Activated CD8-positive, alpha-beta memory T cell treated with anti-CD3 and anti-CD28 coated beads, Interleukin-2, amount 10 ng/mL, durations not matched to agents 7 days and 5 days (primary cell): ENCODE measurements around the gene SHISA9. TPM values are rescaled to one million over a fixed set of nuclear protein-coding genes. Genes with fewer than 3 reads are reported as not detected.
"Not testable (repeated sequence)": the region's sequence is repeated elsewhere in the genome, so short reads cannot be mapped to it uniquely, and the experiment has no call there.

Experiments used
- ATAC-seq: fragments of 150-1000 bp; cut with Tn5 transposase; one replicate; pipeline ENCODE4 v1.10.0; 2021; ENCODE audit warnings: moderate library complexity
- CTCF ChIA-PET: fragments of 350-600 bp; sonication (Branson Sonifier 250); formaldehyde crosslinking; loops from one replicate; lab custom pipeline; 2021; ENCODE audit warnings: antibody characterized with exemption; lab: Charles Lee
- DNase-seq: peaks from one replicate; pipeline ENCODE4 v3.0.0-alpha.2; 2020
- H3K27ac Mint-ChIP-seq: one replicate; pipeline ENCODE4 v1.8.0; 2021; ENCODE audit warnings: mild to moderate bottlenecking, mixed read lengths
- H3K27me3 Mint-ChIP-seq: one replicate; pipeline ENCODE4 v1.8.0; 2021; ENCODE audit warnings: mixed read lengths
- H3K36me3 Mint-ChIP-seq: one replicate; pipeline ENCODE4 v1.8.0; 2021; ENCODE audit warnings: mild to moderate bottlenecking, mixed read lengths
- H3K4me1 Mint-ChIP-seq: one replicate; pipeline ENCODE4 v1.8.0; 2021; ENCODE audit warnings: mixed read lengths
- H3K4me3 Mint-ChIP-seq: one replicate; pipeline ENCODE4 v1.8.0; 2021; ENCODE audit warnings: mild to moderate bottlenecking, moderate library complexity, mixed read lengths
- H3K9me3 Mint-ChIP-seq: one replicate; pipeline ENCODE4 v1.8.0; 2022; ENCODE audit warnings: low read depth, mixed read lengths
- total RNA-seq, 2 experiments: library from RNA; stranded (reverse); gene quantifications; one replicate each; pipeline ENCODE4 v1.2.3, GENCODE V29; 2021

SHISA9 gene
- total RNA-seq, 2 experiments from 2014 or later, result 0.21 TPM; not detected in 1

DNA sequence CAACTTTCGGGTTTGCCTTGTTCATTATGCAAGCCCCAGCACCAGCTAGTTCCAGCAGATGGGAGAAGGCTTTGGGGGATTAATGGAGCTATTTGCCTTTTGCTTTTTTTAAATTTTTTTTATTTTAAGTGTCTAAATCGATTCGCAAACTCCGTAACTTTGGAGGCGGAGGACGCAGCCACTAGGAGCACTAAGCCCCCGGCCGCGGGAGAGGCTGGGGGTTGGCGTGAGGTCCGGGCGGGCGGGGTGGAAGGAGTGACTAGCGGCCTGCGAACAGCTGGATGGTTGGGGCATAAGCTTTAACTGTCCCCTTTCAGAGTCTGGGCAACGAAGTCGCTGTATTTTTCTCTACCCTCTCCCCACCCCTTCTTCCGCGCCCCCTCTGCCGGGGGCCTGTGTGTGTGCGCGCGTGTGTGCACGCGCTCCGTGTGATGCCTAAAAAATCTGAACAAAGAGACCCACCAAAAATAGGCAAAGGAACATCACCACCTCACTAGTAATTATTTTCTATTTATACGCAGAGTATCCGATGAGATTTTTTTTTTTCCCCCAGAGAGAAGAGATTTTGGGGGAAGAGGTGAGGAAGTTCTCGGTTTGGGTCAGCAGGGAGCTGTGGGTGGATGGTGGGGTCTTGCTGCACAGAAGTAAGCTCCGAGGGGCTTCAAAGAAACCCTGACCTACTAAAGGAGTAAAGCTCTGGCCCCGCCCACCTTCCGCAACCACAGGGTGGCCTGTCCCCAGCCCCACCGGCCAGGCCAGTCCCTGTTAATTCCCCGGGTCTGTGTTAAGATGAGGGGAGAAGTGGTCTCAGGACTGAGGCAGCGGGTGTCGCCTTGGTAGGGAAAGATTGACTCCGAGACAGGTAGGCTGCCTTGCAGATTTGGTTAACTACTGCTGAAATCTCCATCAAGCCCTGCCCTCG lies 2.3 kb downstream of the SHISA9 start:
- Mint-ChIP-seq H3K4me3 (no peak overlapping the region), H3K4me1 (peaks cover 2% of the 10 kb centered on the region), H3K27me3 (peaks cover 69% of the 10 kb centered on the region), H3K36me3 (no peaks in the 10 kb centered on the region), H3K9me3 (no peaks in the 10 kb centered on the region), H3K27ac (no peak overlapping the region)
- CTCF ChIA-PET, result no interaction called here
- ATAC-seq (no peak), DNase-seq (no peak)

DNA sequence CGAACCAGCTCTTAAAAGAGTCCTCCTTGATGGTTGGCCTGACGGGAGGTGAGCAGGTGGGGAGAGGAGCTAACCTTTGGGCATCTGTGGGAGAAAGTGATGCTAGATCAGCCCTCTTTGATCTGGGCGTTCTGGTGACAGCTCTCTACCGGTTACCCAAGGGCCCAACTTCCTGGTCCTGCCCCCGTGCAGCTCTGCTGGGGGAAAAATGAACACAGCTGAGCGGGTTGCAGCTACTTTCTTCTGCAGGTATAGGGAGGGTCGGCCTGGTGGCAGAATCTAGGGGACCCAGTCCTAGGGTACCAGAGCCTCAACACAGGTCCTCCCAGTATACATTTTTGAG lies 2.9 kb downstream of the SHISA9 start:
- ATAC-seq (no peak), DNase-seq (no peak)
- no peaks in the 10 kb centered on the region for H3K36me3 Mint-ChIP-seq
- H3K27ac Mint-ChIP-seq, result no peak overlapping the region
- no peaks in the 10 kb centered on the region for H3K9me3 Mint-ChIP-seq
- no peak overlapping the region for H3K4me3 Mint-ChIP-seq
- CTCF ChIA-PET, result no interaction called here
- H3K27me3 Mint-ChIP-seq, result peaks cover 62% of the 10 kb centered on the region
- peaks cover 2% of the 10 kb centered on the region for H3K4me1 Mint-ChIP-seq

- Mint-ChIP-seq H3K4me1 (peaks cover 2% of the 10 kb centered on the region), H3K9me3 (no peaks in the 10 kb centered on the region), H3K4me3 (no peak overlapping the region), H3K27ac (no peak overlapping the region), H3K27me3 (peaks cover 44% of the 10 kb centered on the region), H3K36me3 (no peaks in the 10 kb centered on the region)
- no peak for ATAC-seq
- CTCF ChIA-PET, result no interaction called here
- DNase-seq, result no peak
Observed at GRCh38 chr16:12906271-12906670, 4.9 kb downstream of the SHISA9 start.

- CTCF ChIA-PET, result interaction anchor here (0.8 kb wide), 1 partner anchor 812 kb away, joined by 3 read pairs; no protein-coding TSS in a partner anchor
- no peaks in the 10 kb centered on the region for H3K9me3 Mint-ChIP-seq
Observed at GRCh38 chr16:12906765-12907516, 5.5 kb downstream of the SHISA9 start.

DNA sequence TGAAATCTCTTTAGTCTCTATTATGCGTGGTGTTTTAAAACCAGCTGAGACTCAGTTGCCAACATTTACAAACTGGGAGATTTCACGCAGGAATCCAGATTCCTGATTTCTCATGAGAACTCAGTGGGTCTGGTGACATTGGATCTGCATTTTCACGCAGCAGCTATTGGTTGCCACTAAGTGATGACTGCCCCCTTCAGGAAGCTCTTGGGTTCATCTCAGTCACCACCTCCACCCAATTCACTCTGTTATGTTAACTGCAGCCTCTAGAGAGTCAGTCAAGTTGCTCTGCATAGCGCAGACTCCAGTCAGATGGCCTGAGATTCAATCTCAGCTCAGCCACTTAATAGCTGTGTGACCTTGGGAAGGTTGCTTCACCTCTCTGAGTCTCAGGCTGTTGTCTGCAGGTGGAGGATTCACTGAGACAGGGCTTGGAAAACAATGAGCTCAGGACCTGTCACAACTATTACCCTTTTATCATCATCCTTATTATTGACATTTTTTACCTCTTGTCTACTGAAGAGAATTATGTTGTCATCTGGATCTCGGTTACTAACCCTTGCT lies 6.4 kb downstream of the SHISA9 start:
- H3K27me3 Mint-ChIP-seq, result peaks cover 37% of the 10 kb centered on the region
- CTCF ChIA-PET, result interaction anchor here (0.8 kb wide), 1 partner anchor 813 kb away, joined by 3 read pairs; no protein-coding TSS in a partner anchor

More at GRCh38 chr16:12906765-12907516, 5.5 kb downstream of the SHISA9 start:
- Mint-ChIP-seq H3K4me1 (peaks cover 2% of the 10 kb centered on the region), H3K36me3 (no peaks in the 10 kb centered on the region), H3K27me3 (peaks cover 44% of the 10 kb centered on the region), H3K4me3 (no peak overlapping the region), H3K27ac (no peak overlapping the region)
- no peak for ATAC-seq
- DNase-seq, result no peak

DNA sequence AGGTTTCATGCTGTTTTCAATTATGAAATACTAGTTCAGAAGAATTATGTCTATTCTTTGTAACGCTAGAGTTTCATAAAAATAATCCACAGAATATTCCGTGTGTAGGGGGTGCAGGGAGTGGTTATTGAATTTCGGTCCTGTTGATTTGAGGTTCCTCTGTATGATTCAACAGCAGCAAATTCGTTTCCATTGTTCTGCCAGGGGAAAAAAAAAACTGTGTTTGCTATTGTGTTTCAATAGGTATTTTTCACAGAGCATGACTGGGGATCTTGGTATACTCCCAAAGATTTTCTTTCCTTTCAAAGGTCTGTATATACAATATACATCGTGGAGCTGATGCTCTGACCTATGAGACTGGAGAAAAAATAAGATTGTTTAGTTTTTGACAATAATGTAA lies 15.8 kb downstream of the SHISA9 start:
- H3K27ac Mint-ChIP-seq, result no peak overlapping the region

More for the DNA sequence above, 6.4 kb downstream of the SHISA9 start:
- H3K4me1 Mint-ChIP-seq, result no peaks in the 10 kb centered on the region
- no peaks in the 10 kb centered on the region for H3K36me3 Mint-ChIP-seq
- DNase-seq (no peak), ATAC-seq (no peak)
- no peak overlapping the region for H3K27ac Mint-ChIP-seq
- H3K4me3 Mint-ChIP-seq, result no peak overlapping the region
- no peaks in the 10 kb centered on the region for H3K9me3 Mint-ChIP-seq

DNA sequence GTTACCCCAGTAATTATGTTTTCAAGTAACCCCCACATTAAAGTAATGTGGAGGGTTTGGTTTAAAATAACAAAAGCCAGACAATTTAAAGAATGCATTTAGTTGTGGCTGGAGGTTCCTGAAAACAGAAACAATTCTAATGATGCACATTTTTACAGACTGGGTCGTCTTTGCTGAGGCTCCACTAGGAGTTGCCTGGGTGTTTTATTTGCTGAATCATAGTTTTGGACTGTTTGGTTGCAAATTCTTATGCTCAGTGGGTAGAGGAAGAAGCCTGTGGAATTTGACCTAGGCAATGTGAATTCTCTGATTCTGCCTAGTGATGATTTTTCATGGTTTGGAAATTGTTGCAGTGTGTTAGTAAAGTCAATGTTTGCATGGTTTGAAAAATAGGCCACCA lies 16.3 kb downstream of the SHISA9 start:
- ATAC-seq (no peak), DNase-seq (no peak)
- Mint-ChIP-seq H3K9me3 (no peaks in the 10 kb centered on the region), H3K4me1 (no peaks in the 10 kb centered on the region), H3K27me3 (no peaks in the 10 kb centered on the region), H3K36me3 (no peaks in the 10 kb centered on the region), H3K27ac (no peak overlapping the region), H3K4me3 (no peak overlapping the region)
- CTCF ChIA-PET, result no interaction called here

More for the DNA sequence above, 15.8 kb downstream of the SHISA9 start:
- H3K9me3 Mint-ChIP-seq, result no peaks in the 10 kb centered on the region
- H3K36me3 Mint-ChIP-seq, result no peaks in the 10 kb centered on the region
- ATAC-seq (no peak), DNase-seq (no peak)
- no peaks in the 10 kb centered on the region for H3K27me3 Mint-ChIP-seq
- no peak overlapping the region for H3K4me3 Mint-ChIP-seq
- H3K4me1 Mint-ChIP-seq, result no peaks in the 10 kb centered on the region
- CTCF ChIA-PET, result no interaction called here

- no peaks in the 10 kb centered on the region for H3K36me3 Mint-ChIP-seq
- ATAC-seq, result no peak
Observed at GRCh38 chr16:12920739-12921138, 19.3 kb downstream of the SHISA9 start.

GRCh38 chr16:12923640-12924039 lies 22.2 kb downstream of the SHISA9 start:
- H3K4me1 Mint-ChIP-seq, H3K4me3 Mint-ChIP-seq, CTCF ChIA-PET, H3K27me3 Mint-ChIP-seq, H3K36me3 Mint-ChIP-seq, ATAC-seq, DNase-seq, H3K9me3 Mint-ChIP-seq, H3K27ac Mint-ChIP-seq: not testable (repeated sequence)

More at GRCh38 chr16:12920739-12921138, 19.3 kb downstream of the SHISA9 start:
- CTCF ChIA-PET, result no interaction called here
- no peak overlapping the region for H3K4me3 Mint-ChIP-seq
- no peak overlapping the region for H3K27ac Mint-ChIP-seq
- peaks cover 2% of the 10 kb centered on the region for H3K27me3 Mint-ChIP-seq
- no peaks in the 10 kb centered on the region for H3K4me1 Mint-ChIP-seq
- H3K9me3 Mint-ChIP-seq, result no peaks in the 10 kb centered on the region
- DNase-seq, result no peak

GRCh38 chr16:12925026-12925800 lies 23.8 kb downstream of the SHISA9 start:
- Mint-ChIP-seq H3K36me3 (no peaks in the 10 kb centered on the region), H3K9me3 (no peaks in the 10 kb centered on the region), H3K4me1 (no peaks in the 10 kb centered on the region), H3K27ac (no peak overlapping the region), H3K27me3 (peaks cover 7% of the 10 kb centered on the region), H3K4me3 (no peak overlapping the region)
- CTCF ChIA-PET, result no interaction called here
- ATAC-seq (no peak), DNase-seq (no peak)

- no peaks in the 10 kb centered on the region for H3K9me3 Mint-ChIP-seq
- CTCF ChIA-PET, result no interaction called here
- H3K4me3 Mint-ChIP-seq, result no peak overlapping the region
- H3K27me3 Mint-ChIP-seq, result peaks cover 7% of the 10 kb centered on the region
- ATAC-seq (no peak), DNase-seq (no peak)
- no peaks in the 10 kb centered on the region for H3K4me1 Mint-ChIP-seq
- no peaks in the 10 kb centered on the region for H3K36me3 Mint-ChIP-seq
- no peak overlapping the region for H3K27ac Mint-ChIP-seq
Observed at GRCh38 chr16:12927591-12927990, 26.2 kb downstream of the SHISA9 start.

GRCh38 chr16:12930881-12931280 lies 29.5 kb downstream of the SHISA9 start:
- CTCF ChIA-PET, result no interaction called here
- ATAC-seq, result no peak

DNA sequence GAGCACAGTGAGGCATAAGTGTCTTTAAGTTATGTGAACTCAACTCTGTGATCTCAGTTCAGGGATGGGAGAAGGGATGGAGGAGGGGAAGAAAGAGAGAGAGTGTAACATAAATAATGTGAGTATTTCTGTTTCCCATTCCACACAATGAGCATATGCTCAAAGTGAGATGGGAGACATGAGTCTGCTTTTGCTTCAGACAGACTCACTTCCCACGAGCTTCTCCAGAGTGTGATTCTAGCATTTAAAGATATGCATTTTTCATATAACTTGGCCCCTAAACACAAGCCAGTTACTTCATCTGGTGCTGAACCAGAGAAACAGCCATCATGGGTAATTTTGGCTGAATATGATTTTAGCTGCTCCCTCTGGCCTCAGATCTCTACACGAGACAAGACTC lies 35.0 kb downstream of the SHISA9 start:
- Mint-ChIP-seq H3K27me3 (no peaks in the 10 kb centered on the region), H3K27ac (no peak overlapping the region), H3K4me3 (no peak overlapping the region), H3K4me1 (no peaks in the 10 kb centered on the region), H3K36me3 (no peaks in the 10 kb centered on the region), H3K9me3 (no peaks in the 10 kb centered on the region)
- no peak for DNase-seq
- CTCF ChIA-PET, result no interaction called here
- ATAC-seq, result no peak

More at GRCh38 chr16:12930881-12931280, 29.5 kb downstream of the SHISA9 start:
- H3K27me3 Mint-ChIP-seq, result peaks cover 5% of the 10 kb centered on the region
- no peak for DNase-seq
- H3K4me3 Mint-ChIP-seq, result no peak overlapping the region
- H3K4me1 Mint-ChIP-seq, result no peaks in the 10 kb centered on the region
- no peak overlapping the region for H3K27ac Mint-ChIP-seq
- no peaks in the 10 kb centered on the region for H3K9me3 Mint-ChIP-seq
- H3K36me3 Mint-ChIP-seq, result no peaks in the 10 kb centered on the region
